Limb (tissue), 2 donors: ENCODE data around the gene RABGAP1L.
"Not testable (repeated sequence)": the region's sequence is repeated elsewhere in the genome, so short reads cannot be mapped to it uniquely, and the experiment has no call there.

Experiments used
- DNase-seq, 2 donors: peaks; one replicate each; pipeline ENCODE4 v3.0.0-alpha.2; 2016; ENCODE audit errors: extremely low spot score in 2 of 2

The RABGAP1L gene

GRCh38 chr1:174153085-174153824 lies 6.1 kb upstream of the RABGAP1L start:
- no peak for DNase-seq

- DNase-seq, result no peak
Observed at GRCh38 chr1:174153825-174154107, 5.6 kb upstream of the RABGAP1L start.

GRCh38 chr1:174156437-174156836 lies 2.9 kb upstream of the RABGAP1L start:
- DNase-seq, result no peak

- no peak for DNase-seq
Observed at GRCh38 chr1:174157157-174157806, 2.0 kb upstream of the RABGAP1L start.

GRCh38 chr1:174158767-174159251 lies 511 bp upstream of the RABGAP1L start:
- no peak for DNase-seq

GRCh38 chr1:174160109-174160473 lies 771 bp downstream of the RABGAP1L start:
- peak in 1 of 2 donors; percentile 47 for DNase-seq

- no peak for DNase-seq
Observed at GRCh38 chr1:174160603-174161002, 1.3 kb downstream of the RABGAP1L start.

- DNase-seq, result no peak
Observed at GRCh38 chr1:174161813-174162212, 2.5 kb downstream of the RABGAP1L start.

GRCh38 chr1:174164826-174165225 lies 5.5 kb downstream of the RABGAP1L start:
- DNase-seq, result no peak

- no peak for DNase-seq
Observed at GRCh38 chr1:174165471-174166137, 6.3 kb downstream of the RABGAP1L start.

GRCh38 chr1:174166530-174167264 lies 7.4 kb downstream of the RABGAP1L start:
- DNase-seq, result no peak

- no peak for DNase-seq
Observed at GRCh38 chr1:174167265-174167803, 8.0 kb downstream of the RABGAP1L start.

GRCh38 chr1:174169342-174169741 lies 10.0 kb downstream of the RABGAP1L start:
- no peak for DNase-seq

GRCh38 chr1:174171073-174171472 lies 11.8 kb downstream of the RABGAP1L start:
- no peak for DNase-seq

- DNase-seq, result no peak
Observed at GRCh38 chr1:174174461-174175329, 15.4 kb downstream of the RABGAP1L start.

- not testable (repeated sequence) for DNase-seq
Observed at GRCh38 chr1:174178459-174178858, 19.1 kb downstream of the RABGAP1L start.

- DNase-seq, result no peak
Observed at GRCh38 chr1:174189428-174190062, 30.2 kb downstream of the RABGAP1L start.

- no peak for DNase-seq
Observed at GRCh38 chr1:174190691-174191199, 31.4 kb downstream of the RABGAP1L start.

- DNase-seq, result no peak
Observed at GRCh38 chr1:174191349-174191862, 32.1 kb downstream of the RABGAP1L start.

GRCh38 chr1:174194461-174194860 lies 35.1 kb downstream of the RABGAP1L start:
- no peak for DNase-seq
